Gastrocnemius medialis (tissue), 4 donors: Measurements from ENCODE around the gene PGM1. TPM values are rescaled to one million over a fixed set of nuclear protein-coding genes. Genes with fewer than 3 reads are reported as not detected.

Experiments
- ATAC-seq, 2 donors: fragments of 150-250 bp; one replicate each; pipeline ENCODE4 v1.9.1; 2016
- DNase-seq, 2 donors: peaks; one replicate each; pipeline ENCODE4 v3.0.0-alpha.2; 2019
- H3K27ac ChIP-seq, 4 donors: fragments of 200-600 bp; sonication (generic); 1 replicate in 1 of 4; 2 replicates in 3 of 4; pipeline ENCODE4 v1.5.1; 2016 to 2018; ENCODE audit warnings: mild to moderate bottlenecking in 2 of 4, moderate library complexity in 1 of 4
- H3K27me3 ChIP-seq, 3 donors: fragments of 200-600 bp; sonication (generic) in 2 of 3; 1 replicate in 1 of 3; 2 replicates in 2 of 3; pipeline versions ENCODE4 v1.5.1 to v1.6.0; 2016 to 2019; ENCODE audit warnings: mild to moderate bottlenecking in 1 of 3, moderate library complexity in 1 of 3
- H3K36me3 ChIP-seq, 2 donors: fragments of 200-600 bp; sonication (generic) in 1 of 2; one replicate each; pipeline ENCODE4 v1.5.1; 2017 to 2018
- H3K4me1 ChIP-seq, 2 donors: fragments of 200-600 bp; sonication (generic) in 1 of 2; one replicate each; pipeline ENCODE4 v1.5.1; 2016 to 2017; ENCODE audit warnings: mild to moderate bottlenecking in 2 of 2
- H3K4me3 ChIP-seq, 4 donors: fragments of 200-600 bp; sonication (generic) in 3 of 4; 1 replicate in 1 of 4; 2 replicates in 3 of 4; pipeline ENCODE4 v1.5.1; 2016 to 2019; ENCODE audit warnings: mild to moderate bottlenecking in 2 of 4
- H3K9me3 ChIP-seq, 3 donors: fragments of 200-600 bp; sonication (generic) in 2 of 3; 1 replicate in 1 of 3; 2 replicates in 2 of 3; pipeline ENCODE4 v1.5.1; 2016 to 2019
- CTCF ChIP-seq, 5 experiments: fragments of 450-650 bp in 3 of 5; fragments of 200-600 bp in 2 of 5; sonication (generic) in 2 of 5; IDR thresholded peaks in 4 of 5; conservative IDR thresholded peaks in 1 of 5; 1 replicate in 4 of 5; 2 replicates in 1 of 5; pipeline ENCODE4 v1.5.1; 2016 to 2019; ENCODE audit warnings: antibody characterized with exemption in 5 of 5, mild to moderate bottlenecking in 3 of 5, moderate library complexity in 3 of 5
- POLR2A ChIP-seq, 2 donors: fragments of 450-650 bp; IDR thresholded peaks; one replicate each; pipeline ENCODE4 v1.6.1; 2017; ENCODE audit warnings: antibody characterized with exemption in 2 of 2, mild to moderate bottlenecking in 2 of 2, moderate library complexity in 2 of 2
- in situ Hi-C, 4 donors: fragments of 200-750 bp; cut with MboI; loops; one replicate each; pipeline versions ENCODE4 v1.15.0 to v1.8.0; 2017; ENCODE audit warnings: low sequenced_read_pairs in 4 of 4
- intact Hi-C: fragments of 100-400 bp; cut with DNase I; formaldehyde crosslinking; loops from one replicate; pipeline ENCODE4 v1.15.1; 2023; ENCODE audit warnings: low total_unique reads
- total RNA-seq, 4 donors: library from RNA; depleted of rRNA; stranded (reverse); fragments of >200 nt; gene quantifications; one replicate each; pipeline versions ENCODE4 v1.1.0 to v1.2.3, GENCODE V29; 2016

The PGM1 gene
- total RNA-seq, 4 donors from 2014 or later: 320 to 713 (median 666) TPM

- Histone ChIP-seq H3K27me3 (no peaks in the 10 kb centered on the region), H3K36me3 (no peaks in the 10 kb centered on the region), H3K27ac (peak overlapping the region; percentile 91 to 99 (median 96)), H3K4me3 (no peak overlapping the region), H3K9me3 (no peaks in the 10 kb centered on the region), H3K4me1 (peaks cover 96 to 99% of the 10 kb centered on the region in 2 donors)
- intact Hi-C loops: no loop called here
- ATAC-seq (no peak), DNase-seq (no peak)
- in situ Hi-C loops: no loop called here
- no peak for TF ChIP-seq POLR2A (IDR thresholded peaks at IDR 0.05)
- TF ChIP-seq CTCF (IDR thresholded peaks at IDR 0.05 in 4 of 5, conservative IDR thresholded peaks at IDR 0.05 in 1 of 5): no peak
Measured at GRCh38 chr1:63607322-63607721, 14.1 kb downstream of the PGM1 start.

GRCh38 chr1:63611231-63611630 is 18.0 kb downstream of the PGM1 start:
- in situ Hi-C loops (loop anchor here in 3 of 4 donors (10.0 kb wide), 3 partner anchors 524 to 634 kb away; no protein-coding TSS in a partner anchor), intact Hi-C loops (loop anchor here (5.0 to 10.0 kb wide), 4 partner anchors 34 to 1814 kb away; partner anchors contain the start of genes LEPR and LEPROT)
- no peak for ATAC-seq

GRCh38 chr1:63612564-63612963 is 19.4 kb downstream of the PGM1 start:
- TF ChIP-seq CTCF (IDR thresholded peaks at IDR 0.05 in 4 of 5, conservative IDR thresholded peaks at IDR 0.05 in 1 of 5): no peak
- peak in 1 of 2 donors; percentile 47 for TF ChIP-seq POLR2A (IDR thresholded peaks at IDR 0.05)
- DNase-seq (peak; percentile 64 to 84), ATAC-seq (peak; percentile 88 to 90)
- intact Hi-C loops (loop anchor here (1.0 to 10.0 kb wide), 5 partner anchors 18 to 1812 kb away; partner anchors contain the start of genes LEPR and LEPROT), in situ Hi-C loops (loop anchor here in 3 of 4 donors (10.0 kb wide), 3 partner anchors 522 to 632 kb away; no protein-coding TSS in a partner anchor)
- H3K27me3 ChIP-seq: no peaks in the 10 kb centered on the region
- H3K9me3 ChIP-seq: no peaks in the 10 kb centered on the region
- peak overlapping the region; percentile 91 to 99 (median 96) for H3K27ac ChIP-seq
- peaks cover 94 to 95% of the 10 kb centered on the region in 2 donors for H3K4me1 ChIP-seq
- no peaks in the 10 kb centered on the region for H3K36me3 ChIP-seq
- peak overlapping the region; percentile 6 to 16 (median 14) for H3K4me3 ChIP-seq

More at GRCh38 chr1:63611231-63611630, 18.0 kb downstream of the PGM1 start:
- Histone ChIP-seq H3K27ac (peak overlapping the region; percentile 91 to 99 (median 96)), H3K9me3 (no peaks in the 10 kb centered on the region), H3K36me3 (no peaks in the 10 kb centered on the region), H3K4me1 (peaks cover 94 to 95% of the 10 kb centered on the region in 2 donors), H3K4me3 (no peak overlapping the region), H3K27me3 (no peaks in the 10 kb centered on the region)
- no peak for DNase-seq
- TF ChIP-seq POLR2A (IDR thresholded peaks at IDR 0.05): no peak
- TF ChIP-seq CTCF (IDR thresholded peaks at IDR 0.05 in 4 of 5, conservative IDR thresholded peaks at IDR 0.05 in 1 of 5): no peak

- peak in 1 of 2 donors; percentile 53 for DNase-seq
- H3K4me3 ChIP-seq: peak overlapping the region; percentile 6 to 16 (median 14)
- in situ Hi-C loops (loop anchor here in 3 of 4 donors (10.0 kb wide), 3 partner anchors 522 to 632 kb away; no protein-coding TSS in a partner anchor), intact Hi-C loops (loop anchor here (1.0 to 10.0 kb wide), 5 partner anchors 19 to 1812 kb away; partner anchors contain the start of genes LEPR and LEPROT)
- no peak for TF ChIP-seq CTCF (IDR thresholded peaks at IDR 0.05 in 4 of 5, conservative IDR thresholded peaks at IDR 0.05 in 1 of 5)
- no peak for TF ChIP-seq POLR2A (IDR thresholded peaks at IDR 0.05)
- H3K27ac ChIP-seq: peak overlapping the region; percentile 91 to 99 (median 96)
- peaks cover 95% of the 10 kb centered on the region in 2 donors for H3K4me1 ChIP-seq
- H3K36me3 ChIP-seq: no peaks in the 10 kb centered on the region
- no peaks in the 10 kb centered on the region for H3K27me3 ChIP-seq
- peak; percentile 48 to 57 for ATAC-seq
- H3K9me3 ChIP-seq: no peaks in the 10 kb centered on the region
Measured at GRCh38 chr1:63612971-63613370, 19.8 kb downstream of the PGM1 start.
